A549 (cell line): ENCODE data around the gene GSTA2.

Source experiments
- CBX2 ChIP-seq: fragments of 200-600 bp; sonication (generic); IDR thresholded peaks from 2 replicates; pipeline ENCODE4 v1.6.1; 2016; ENCODE audit warnings: low read depth, mild to moderate bottlenecking, borderline replicate concordance
- CTCF ChIP-seq: fragments of >200 bp; sonication (Bioruptor Twin); formaldehyde crosslinking; IDR thresholded peaks from 3 replicates; pipeline ENCODE4 v1.5.1; 2016
- EHMT2 ChIP-seq: fragments of 200-600 bp; sonication (generic); IDR thresholded peaks from 2 replicates; pipeline ENCODE4 v1.6.1; 2016; ENCODE audit warnings: antibody characterized with exemption, low read depth, mild to moderate bottlenecking, moderate library complexity
- EP300 ChIP-seq, 2 experiments: fragments of >200 bp; sonication (Bioruptor Twin); formaldehyde crosslinking; IDR thresholded peaks; 2 replicates in 1 of 2; 3 replicates in 1 of 2; pipeline ENCODE4 v1.6.1; 2016 to 2017
- HMGXB4 ChIP-seq: fragments of 250-450 bp; sonication (Bioruptor Pico); IDR thresholded peaks from 2 replicates; pipeline ENCODE4 v1.5.0; 2021; ENCODE audit warnings: mild to moderate bottlenecking, moderate library complexity, borderline replicate concordance
- NPAS2 ChIP-seq: fragments of 250-450 bp; sonication (Bioruptor Pico); IDR thresholded peaks from 2 replicates; pipeline ENCODE4 v1.8.0; 2022; ENCODE audit warnings: mild to moderate bottlenecking, moderate library complexity, borderline replicate concordance
- PHF8 ChIP-seq: fragments of 200-600 bp; sonication (generic); IDR thresholded peaks from 2 replicates; pipeline ENCODE4 v1.6.1; 2016; ENCODE audit warnings: low read depth, mild to moderate bottlenecking, antibody characterized with exemption, moderate library complexity, borderline replicate concordance
- POLR2A ChIP-seq: IDR thresholded peaks from 2 replicates; pipeline ENCODE4 v1.6.1; 2012; ENCODE audit warnings: mild to moderate bottlenecking, low read length
- RAD21 ChIP-seq, 2 experiments: fragments of >200 bp in 1 of 2; sonication (Bioruptor Twin) in 1 of 2; formaldehyde crosslinking in 1 of 2; IDR thresholded peaks in 1 of 2; conservative IDR thresholded peaks in 1 of 2; 2 replicates in 1 of 2; 3 replicates in 1 of 2; pipeline ENCODE4 v1.6.1; 2012 to 2018; ENCODE audit warnings: inconsistent platforms in 1 of 2
- RARB ChIP-seq: fragments of 250-450 bp; sonication (Bioruptor Pico); IDR thresholded peaks from 2 replicates; pipeline ENCODE4 v1.8.0; 2021; ENCODE audit warnings: mild to moderate bottlenecking, moderate library complexity
- RCOR1 ChIP-seq: fragments of 150-350 bp; IDR thresholded peaks from 2 replicates; pipeline ENCODE4 v1.6.1; 2014; ENCODE audit warnings: antibody characterized with exemption, low read length, low read depth
- RNF2 ChIP-seq: fragments of 200-600 bp; sonication (generic); IDR thresholded peaks from 2 replicates; pipeline ENCODE4 v1.6.1; 2016; ENCODE audit warnings: low read depth, mild to moderate bottlenecking, antibody characterized with exemption, moderate library complexity, borderline replicate concordance
- ZC3H11A ChIP-seq: fragments of 450-650 bp; IDR thresholded peaks from 2 replicates; pipeline ENCODE4 v1.6.1; 2014; ENCODE audit warnings: antibody characterized with exemption, mild to moderate bottlenecking

- TF ChIP-seq CTCF = no peak
- TF ChIP-seq RAD21 (conservative IDR thresholded peaks at IDR 0.05 in 1 of 2, IDR thresholded peaks at IDR 0.05 in 1 of 2) = no peak
- TF ChIP-seq ZC3H11A = no peak
- no peak for TF ChIP-seq RNF2
- no peak for TF ChIP-seq EP300 (IDR thresholded peaks at IDR 0.05)
- TF ChIP-seq POLR2A = no peak
- no peak for TF ChIP-seq CBX2
- TF ChIP-seq HMGXB4 (CRISPR knock-in tag) = no peak
- TF ChIP-seq RARB (CRISPR knock-in tag) = no peak
- TF ChIP-seq NPAS2 (CRISPR knock-in tag) = no peak
- no peak for TF ChIP-seq RCOR1
- no peak for TF ChIP-seq EHMT2
- TF ChIP-seq PHF8 = no peak
Observed at GRCh38 chr6:52749556-52750152, 13.6 kb downstream of the GSTA2 start.
